OCI-LY3 (cell line): ENCODE measurements around the gene DNAH11.

Source experiments
- H2AFZ ChIP-seq: fragments of 200-600, 300-600 bp; shearing (Covaris generic); 2 replicates; pipeline ENCODE4 v1.6.0; 2014; ENCODE audit warnings: antibody characterized with exemption, low read depth, low read length
- H3K27ac ChIP-seq: fragments of 200-600, 300-600 bp; sonication (generic); 2 replicates; pipeline ENCODE4 v1.5.1; 2014; ENCODE audit warnings: mild to moderate bottlenecking, low read length, moderate library complexity, mixed read lengths
- H3K27me3 ChIP-seq: fragments of 200-600, 300-600 bp; sonication (generic); 2 replicates; pipeline ENCODE4 v1.6.1; 2014; ENCODE audit warnings: low read depth, low read length, mixed read lengths
- H3K36me3 ChIP-seq: fragments of 200-600, 300-600 bp; sonication (generic); replicated peaks from 2 replicates; pipeline ENCODE3; 2014; ENCODE audit warnings: low read depth, low read length, mixed read lengths
- H3K4me1 ChIP-seq: fragments of 300-600, 200-600 bp; sonication (generic); 2 replicates; pipeline ENCODE4 v1.6.1; 2014; ENCODE audit warnings: low read length, mixed read lengths
- H3K4me2 ChIP-seq: fragments of 200-600, 300-600 bp; sonication (generic); 2 replicates; pipeline ENCODE4 v1.6.1; 2014; ENCODE audit warnings: low read length, mixed read lengths
- H3K4me3 ChIP-seq: fragments of 300-600, 200-600 bp; sonication (generic); 2 replicates; pipeline ENCODE4 v1.5.1; 2014; ENCODE audit warnings: antibody characterized with exemption, mild to moderate bottlenecking, low read length, moderate library complexity
- H3K79me2 ChIP-seq: fragments of 300-600, 200-600 bp; shearing (Covaris generic); 2 replicates; pipeline ENCODE4 v1.6.1; 2014; ENCODE audit warnings: mild to moderate bottlenecking, low read length, mixed read lengths
- H3K9ac ChIP-seq: fragments of 300-600, 200-600 bp; shearing (Covaris generic); 2 replicates; pipeline ENCODE4 v1.6.0; 2014; ENCODE audit warnings: mild to moderate bottlenecking, low read length, moderate library complexity
- H3K9me3 ChIP-seq: fragments of 200-600, 300-600 bp; shearing (Covaris generic); 2 replicates; pipeline ENCODE4 v1.6.1; 2014; ENCODE audit warnings: low read length, mixed read lengths; ENCODE audit not compliant: insufficient read depth
- H4K20me1 ChIP-seq: fragments of 200-600, 300-600 bp; sonication (generic); 2 replicates; pipeline ENCODE4 v1.6.1; 2016; ENCODE audit warnings: low read length, mixed read lengths; ENCODE audit not compliant: insufficient read depth
- EZH2phosphoT487 ChIP-seq: fragments of 200-600 bp; shearing (Covaris generic); IDR thresholded peaks from 2 replicates; pipeline ENCODE4 v1.6.1; 2018; ENCODE audit warnings: antibody characterized with exemption, mixed run types, low read depth
- TF ChIP-seq, protein P1 (sequence below): fragments of 200-600, 300-600 bp; sonication (generic); IDR thresholded peaks from 2 replicates; pipeline ENCODE4 v1.5.1; 2014; ENCODE audit warnings: antibody characterized with exemption, low read length, low read depth

The DNAH11 gene

DNA sequence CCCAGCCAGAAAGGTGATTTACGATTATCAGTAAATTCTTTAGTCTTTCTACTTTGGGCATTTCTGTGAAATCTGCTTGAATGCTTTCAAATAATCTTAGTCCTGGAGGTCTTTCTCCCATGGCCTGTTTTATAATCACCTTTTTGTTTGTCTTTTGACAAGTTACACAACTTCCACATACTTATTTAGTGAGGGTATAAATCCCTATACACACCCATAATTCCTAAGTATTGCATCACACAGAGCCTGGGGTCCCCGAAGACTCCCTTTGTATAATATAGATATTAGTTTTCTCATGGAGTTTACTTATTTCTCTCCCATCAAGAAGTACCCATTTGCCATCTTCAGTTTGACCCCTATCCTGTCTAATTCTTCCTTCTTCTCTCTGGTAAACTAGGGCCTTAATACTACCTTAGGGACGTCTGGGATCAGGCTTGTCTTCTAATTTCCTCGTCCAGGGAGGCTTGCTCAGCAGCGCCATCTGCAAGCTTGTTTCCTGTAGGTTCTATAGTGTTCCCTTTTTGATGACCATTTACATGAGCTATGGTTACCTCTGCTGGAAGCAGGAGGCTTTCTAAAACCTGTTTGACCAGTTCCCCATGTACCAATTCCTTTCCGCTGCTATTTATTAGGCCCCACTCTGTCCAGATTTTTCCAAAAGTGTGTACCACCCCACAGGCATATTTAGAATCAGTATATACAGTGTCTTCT, 8.1 kb downstream of the DNAH11 start:
- H2AFZ ChIP-seq: no peak overlapping the region
- H3K9me3 ChIP-seq: no peaks in the 10 kb centered on the region
- no peaks in the 10 kb centered on the region for H3K36me3 ChIP-seq
- no peaks in the 10 kb centered on the region for H3K4me1 ChIP-seq
- TF ChIP-seq, protein P1, sequence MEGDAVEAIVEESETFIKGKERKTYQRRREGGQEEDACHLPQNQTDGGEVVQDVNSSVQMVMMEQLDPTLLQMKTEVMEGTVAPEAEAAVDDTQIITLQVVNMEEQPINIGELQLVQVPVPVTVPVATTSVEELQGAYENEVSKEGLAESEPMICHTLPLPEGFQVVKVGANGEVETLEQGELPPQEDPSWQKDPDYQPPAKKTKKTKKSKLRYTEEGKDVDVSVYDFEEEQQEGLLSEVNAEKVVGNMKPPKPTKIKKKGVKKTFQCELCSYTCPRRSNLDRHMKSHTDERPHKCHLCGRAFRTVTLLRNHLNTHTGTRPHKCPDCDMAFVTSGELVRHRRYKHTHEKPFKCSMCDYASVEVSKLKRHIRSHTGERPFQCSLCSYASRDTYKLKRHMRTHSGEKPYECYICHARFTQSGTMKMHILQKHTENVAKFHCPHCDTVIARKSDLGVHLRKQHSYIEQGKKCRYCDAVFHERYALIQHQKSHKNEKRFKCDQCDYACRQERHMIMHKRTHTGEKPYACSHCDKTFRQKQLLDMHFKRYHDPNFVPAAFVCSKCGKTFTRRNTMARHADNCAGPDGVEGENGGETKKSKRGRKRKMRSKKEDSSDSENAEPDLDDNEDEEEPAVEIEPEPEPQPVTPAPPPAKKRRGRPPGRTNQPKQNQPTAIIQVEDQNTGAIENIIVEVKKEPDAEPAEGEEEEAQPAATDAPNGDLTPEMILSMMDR: no peak
- no peak for TF ChIP-seq EZH2phosphoT487
- no peaks in the 10 kb centered on the region for H4K20me1 ChIP-seq
- no peak overlapping the region for H3K4me3 ChIP-seq
- H3K27me3 ChIP-seq: no peaks in the 10 kb centered on the region
- H3K27ac ChIP-seq: no peak overlapping the region
- no peak overlapping the region for H3K4me2 ChIP-seq
- no peaks in the 10 kb centered on the region for H3K79me2 ChIP-seq
- H3K9ac ChIP-seq: no peak overlapping the region

GRCh38 chr7:21562385-21562784, 19.5 kb downstream of the DNAH11 start:
- no peaks in the 10 kb centered on the region for H3K36me3 ChIP-seq
- no peaks in the 10 kb centered on the region for H3K4me1 ChIP-seq
- H3K4me3 ChIP-seq: no peak overlapping the region
- H3K9me3 ChIP-seq: no peaks in the 10 kb centered on the region
- no peaks in the 10 kb centered on the region for H3K79me2 ChIP-seq
- H4K20me1 ChIP-seq: no peaks in the 10 kb centered on the region
- H3K27ac ChIP-seq: no peak overlapping the region
- no peaks in the 10 kb centered on the region for H3K27me3 ChIP-seq
- H3K9ac ChIP-seq: no peak overlapping the region
- TF ChIP-seq, protein P1: no peak
- TF ChIP-seq EZH2phosphoT487: no peak
- H2AFZ ChIP-seq: no peak overlapping the region
- no peak overlapping the region for H3K4me2 ChIP-seq

DNA sequence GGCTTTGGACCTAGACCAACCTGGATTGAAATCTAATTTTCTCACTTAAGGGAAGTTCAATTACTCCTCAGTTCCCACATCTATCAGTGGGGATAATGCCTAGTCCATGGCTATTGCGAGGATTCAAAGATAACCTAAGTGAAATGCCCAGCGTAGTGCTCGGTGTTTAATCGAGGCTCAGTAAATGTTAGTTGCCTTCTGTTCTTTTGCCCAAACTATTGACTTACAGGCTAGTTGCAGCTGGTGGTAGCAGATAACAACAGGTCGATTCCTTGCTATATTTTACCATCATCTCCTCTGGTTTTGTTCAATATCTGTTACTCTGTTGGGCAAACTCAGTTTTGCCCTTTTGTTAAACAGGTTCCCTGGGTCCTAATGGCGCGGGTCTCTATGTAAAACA, 22.8 kb downstream of the DNAH11 start:
- no peaks in the 10 kb centered on the region for H3K9me3 ChIP-seq
- no peak overlapping the region for H3K9ac ChIP-seq
- no peak overlapping the region for H3K4me3 ChIP-seq
- H3K4me1 ChIP-seq: no peaks in the 10 kb centered on the region
- no peaks in the 10 kb centered on the region for H4K20me1 ChIP-seq
- H3K79me2 ChIP-seq: no peaks in the 10 kb centered on the region
- no peak for TF ChIP-seq EZH2phosphoT487
- TF ChIP-seq, protein P1: no peak
- H3K27me3 ChIP-seq: no peaks in the 10 kb centered on the region
- H3K4me2 ChIP-seq: no peak overlapping the region
- H3K36me3 ChIP-seq: no peaks in the 10 kb centered on the region
- no peak overlapping the region for H3K27ac ChIP-seq
- H2AFZ ChIP-seq: no peak overlapping the region

- Histone ChIP-seq H3K27me3 (no peaks in the 10 kb centered on the region), H4K20me1 (no peaks in the 10 kb centered on the region), H3K4me3 (no peak overlapping the region), H3K4me1 (no peaks in the 10 kb centered on the region), H3K9ac (no peak overlapping the region), H3K27ac (no peak overlapping the region), H2AFZ (no peak overlapping the region), H3K79me2 (no peaks in the 10 kb centered on the region), H3K9me3 (no peaks in the 10 kb centered on the region), H3K4me2 (no peak overlapping the region), H3K36me3 (no peaks in the 10 kb centered on the region)
- TF ChIP-seq, protein P1: no peak
- TF ChIP-seq EZH2phosphoT487: no peak
Measured at GRCh38 chr7:21566094-21566493, 23.3 kb downstream of the DNAH11 start.
